Right lobe of liver (tissue), 4 donors: ENCODE measurements around the gene FKBP15.

Experiments used
- POLR2A ChIP-seq: fragments of 450-650 bp; IDR thresholded peaks from one replicate; pipeline ENCODE4 v1.6.1; 2017; ENCODE audit warnings: antibody characterized with exemption, mild to moderate bottlenecking
- TF ChIP-seq, protein P1 (sequence below), 4 donors: fragments of 200-600 bp in 3 of 4; fragments of 450-650 bp in 1 of 4; IDR thresholded peaks; one replicate each; pipeline versions ENCODE4 v1.5.1 to v1.8.0; 2016 to 2022; ENCODE audit warnings: antibody characterized with exemption in 4 of 4, mild to moderate bottlenecking in 2 of 4
- donor health status: DM: no; HTN: no; CAD: no.
- donor health status: DM: no; HTN: no; CAD: no.
- donor health status: DM: no; HTN: yes; CAD: no.

DNA sequence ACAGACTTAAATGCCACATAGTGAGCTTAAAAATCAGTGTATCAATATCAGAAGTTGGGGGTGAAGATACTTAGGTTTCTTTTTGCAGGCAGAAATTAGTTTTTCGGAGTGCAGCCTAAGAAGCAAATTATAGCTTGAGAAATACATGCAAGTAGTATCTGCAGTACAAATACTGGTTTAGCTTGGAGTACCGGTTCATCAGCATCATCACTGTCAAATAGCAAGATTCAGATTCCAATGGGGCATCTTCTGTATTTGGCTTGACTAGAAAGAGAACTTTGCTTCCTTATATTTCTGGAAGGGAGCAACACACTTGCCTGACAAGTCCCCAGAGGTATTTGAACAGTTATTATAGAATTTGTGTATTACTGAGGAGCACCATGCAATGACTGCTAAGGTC is 20.1 kb upstream of the FKBP15 start:
- TF ChIP-seq, protein P1, sequence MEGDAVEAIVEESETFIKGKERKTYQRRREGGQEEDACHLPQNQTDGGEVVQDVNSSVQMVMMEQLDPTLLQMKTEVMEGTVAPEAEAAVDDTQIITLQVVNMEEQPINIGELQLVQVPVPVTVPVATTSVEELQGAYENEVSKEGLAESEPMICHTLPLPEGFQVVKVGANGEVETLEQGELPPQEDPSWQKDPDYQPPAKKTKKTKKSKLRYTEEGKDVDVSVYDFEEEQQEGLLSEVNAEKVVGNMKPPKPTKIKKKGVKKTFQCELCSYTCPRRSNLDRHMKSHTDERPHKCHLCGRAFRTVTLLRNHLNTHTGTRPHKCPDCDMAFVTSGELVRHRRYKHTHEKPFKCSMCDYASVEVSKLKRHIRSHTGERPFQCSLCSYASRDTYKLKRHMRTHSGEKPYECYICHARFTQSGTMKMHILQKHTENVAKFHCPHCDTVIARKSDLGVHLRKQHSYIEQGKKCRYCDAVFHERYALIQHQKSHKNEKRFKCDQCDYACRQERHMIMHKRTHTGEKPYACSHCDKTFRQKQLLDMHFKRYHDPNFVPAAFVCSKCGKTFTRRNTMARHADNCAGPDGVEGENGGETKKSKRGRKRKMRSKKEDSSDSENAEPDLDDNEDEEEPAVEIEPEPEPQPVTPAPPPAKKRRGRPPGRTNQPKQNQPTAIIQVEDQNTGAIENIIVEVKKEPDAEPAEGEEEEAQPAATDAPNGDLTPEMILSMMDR (IDR thresholded peaks at IDR 0.05): no peak
- no peak for TF ChIP-seq POLR2A
